Fibroblast of skin of right quadriceps (primary cell): Measurements from ENCODE around the gene CXCL16.
"Not testable (repeated sequence)": the region's sequence is repeated elsewhere in the genome, so short reads cannot be mapped to it uniquely, and the experiment has no call there.

ENCODE experiments used
- DNase-seq: peaks from one replicate; pipeline ENCODE4 v3.0.0-alpha.2; 2013

The CXCL16 gene

DNA sequence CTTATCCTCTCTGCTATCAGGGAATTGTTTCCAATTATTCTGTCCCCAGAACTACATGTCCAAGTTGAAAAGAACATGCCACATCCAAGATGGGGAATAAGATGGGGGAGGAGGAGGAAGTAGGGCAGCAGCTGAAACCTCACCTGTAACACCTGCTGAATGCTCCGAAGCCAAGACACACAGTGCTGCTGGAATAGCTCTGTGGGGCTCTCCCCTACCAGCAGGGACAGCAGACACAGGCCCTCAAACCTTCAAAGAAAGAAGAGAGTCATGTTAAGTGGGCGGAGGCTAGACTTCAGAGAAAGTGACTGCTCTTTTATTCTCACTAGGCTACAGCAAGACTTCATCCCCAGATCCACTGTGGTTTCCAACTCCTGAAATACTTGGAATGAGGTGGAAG, 49.0 kb downstream of the CXCL16 start:
- no peak for DNase-seq

DNA sequence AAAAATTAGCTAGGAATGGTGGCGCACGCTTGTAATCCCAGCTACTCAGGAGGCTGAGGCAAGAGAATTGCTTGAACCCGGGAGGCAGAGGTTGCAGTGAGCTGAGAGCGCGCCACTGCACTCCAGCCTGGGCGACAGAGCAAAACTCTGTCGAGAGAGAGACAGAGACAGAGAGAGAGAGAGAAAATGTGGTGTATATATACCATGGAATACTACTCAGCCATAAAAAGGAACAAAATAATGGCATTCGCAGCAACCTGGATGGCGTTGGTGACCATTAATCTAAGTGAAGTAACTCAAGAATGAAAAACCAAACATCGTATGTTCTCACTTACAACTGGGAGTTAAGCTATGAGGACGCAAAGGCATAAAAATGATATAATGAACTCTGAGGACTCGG, 49.9 kb downstream of the CXCL16 start:
- DNase-seq, result not testable (repeated sequence)

DNA sequence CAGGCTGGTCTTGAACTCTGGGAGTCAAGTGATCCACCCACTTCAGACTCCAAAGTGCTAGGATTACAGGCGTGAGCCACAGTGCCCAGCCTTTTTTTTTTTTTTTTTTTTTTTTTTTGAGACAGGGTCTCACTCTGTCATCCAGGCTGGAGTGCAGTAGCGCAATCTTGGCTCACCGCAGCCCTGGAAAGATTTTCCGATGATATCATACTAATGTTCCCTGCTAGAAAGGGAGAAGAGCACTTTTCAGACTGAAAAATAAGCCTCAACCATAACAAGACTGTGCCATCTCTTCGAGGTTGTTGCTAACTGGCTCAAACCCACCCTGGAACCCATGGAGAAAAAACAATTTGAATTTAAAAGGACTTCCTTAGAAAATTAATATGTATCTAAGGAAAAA, 56.0 kb downstream of the CXCL16 start:
- peak; percentile 15 for DNase-seq
